Endothelial cell of umbilical vein (primary cell): Measurements from ENCODE around the gene SPRED2. TPM values are rescaled to one million over a fixed set of nuclear protein-coding genes. Genes with fewer than 3 reads are reported as not detected.
A peak's percentile ranks its signal among the peaks of the same experiment; 100 is the strongest.

Source experiments
- BruUV-seq: library from RNA; stranded (reverse); fragments of 400-500 nt; replicated peaks from 2 replicates; lab custom pipeline; 2021; lab: Mats Ljungman, UMichigan
- CTCF ChIA-PET: fragments of 300-600, 350-600 bp; sonication (Branson Sonifier 250); formaldehyde crosslinking; loops from one replicate; lab custom pipeline; 2021; ENCODE audit warnings: antibody characterized with exemption, inconsistent platforms; lab: Charles Lee
- POLR2A ChIA-PET: fragments of 300-600, 350-600 bp; sonication (Branson Sonifier 250); formaldehyde crosslinking; loops from one replicate; lab custom pipeline; 2021; ENCODE audit warnings: antibody characterized with exemption, inconsistent platforms; lab: Charles Lee
- DNase-seq: peaks from one replicate; pipeline ENCODE4 v3.0.0-alpha.2; 2011; ENCODE audit warnings: low read depth, low spot score
- FAIRE-seq: peaks from 2 replicates; lab custom pipeline; 2011; peaks lifted over from hg19 to GRCh38; lab: Jason Lieb, UNC
- H2AFZ ChIP-seq: 2 replicates; pipeline ENCODE4 v1.6.0; 2012; ENCODE audit warnings: low read depth, low read length, control low read depth, inconsistent platforms
- H3K27ac ChIP-seq: 2 replicates; pipeline ENCODE4 v1.5.1; 2011; ENCODE audit warnings: low read depth, mild to moderate bottlenecking, control low read depth, low read length, moderate library complexity; ENCODE audit not compliant: insufficient read depth
- H3K27me3 ChIP-seq, 2 experiments: 2 replicates each; pipeline versions ENCODE4 v1.6.0 to v1.6.1; 2011; ENCODE audit warnings: low read length in 2 of 2, mixed read lengths in 1 of 2; ENCODE audit not compliant: control insufficient read depth in 2 of 2, insufficient read depth in 2 of 2
- H3K36me3 ChIP-seq, 2 experiments: 2 replicates in 1 of 2; 3 replicates in 1 of 2; pipeline ENCODE4 v1.5.1; 2011; ENCODE audit warnings: low read length in 2 of 2, mild to moderate bottlenecking in 1 of 2, moderate library complexity in 1 of 2; ENCODE audit not compliant: control insufficient read depth in 2 of 2, insufficient read depth in 2 of 2; ENCODE audit errors: extremely low read depth in 1 of 2
- H3K4me1 ChIP-seq: 3 replicates; pipeline ENCODE4 v1.5.1; 2011; ENCODE audit warnings: mild to moderate bottlenecking, low read length; ENCODE audit not compliant: control insufficient read depth, insufficient read depth; ENCODE audit errors: extremely low read depth
- H3K4me2 ChIP-seq: 2 replicates; pipeline ENCODE4 v1.6.1; 2011; ENCODE audit warnings: low read length, control low read depth, mixed read lengths; ENCODE audit not compliant: insufficient read depth
- H3K4me3 ChIP-seq, 3 experiments: fragments of 200-600 bp in 1 of 3; sonication (generic), shearing (Covaris generic) in 1 of 3; replicated peaks in 1 of 3; 2 replicates each; pipeline ENCODE4 v1.5.1; 2011 to 2016; ENCODE audit warnings: control low read depth in 3 of 3, low read length in 3 of 3, mild to moderate bottlenecking in 2 of 3, inconsistent platforms in 1 of 3, low read depth in 1 of 3, moderate library complexity in 1 of 3; ENCODE audit not compliant: insufficient read depth in 1 of 3
- H3K79me2 ChIP-seq: 2 replicates; pipeline ENCODE4 v1.6.0; 2012; ENCODE audit warnings: low read length, inconsistent platforms; ENCODE audit not compliant: control insufficient read depth, insufficient read depth
- H3K9ac ChIP-seq: replicated peaks from 2 replicates; pipeline ENCODE3; 2011; ENCODE audit warnings: low read length, control low read depth; ENCODE audit not compliant: insufficient read depth; ENCODE audit errors: extremely low read depth
- H3K9me1 ChIP-seq: replicated peaks from 3 replicates; pipeline ENCODE4 v1.6.0; 2011; ENCODE audit warnings: mild to moderate bottlenecking, low read length; ENCODE audit not compliant: control insufficient read depth, insufficient read depth; ENCODE audit errors: extremely low read depth
- H3K9me3 ChIP-seq: replicated peaks from 2 replicates; pipeline ENCODE4 v1.5.1; 2012; ENCODE audit warnings: low read length, inconsistent platforms; ENCODE audit not compliant: control insufficient read depth, insufficient read depth
- H4K20me1 ChIP-seq: replicated peaks from 2 replicates; pipeline ENCODE3; 2011; ENCODE audit warnings: mild to moderate bottlenecking, low read length; ENCODE audit not compliant: control insufficient read depth, insufficient read depth; ENCODE audit errors: extremely low read depth
- EZH2 ChIP-seq: IDR thresholded peaks from 2 replicates; pipeline ENCODE4 v1.6.1; 2012; ENCODE audit warnings: borderline replicate concordance, low read depth, mild to moderate bottlenecking, moderate library complexity, low read length, inconsistent platforms; ENCODE audit not compliant: severe bottlenecking
- FOS ChIP-seq: IDR thresholded peaks from 2 replicates; pipeline ENCODE4 v1.6.1; 2011; ENCODE audit warnings: mild to moderate bottlenecking, low read length, moderate library complexity, borderline replicate concordance; ENCODE audit not compliant: insufficient read depth
- GATA2 ChIP-seq: IDR thresholded peaks from 2 replicates; pipeline ENCODE4 v1.7.0; 2011; ENCODE audit warnings: low read depth, mild to moderate bottlenecking, moderate library complexity, mixed read lengths, low read length; ENCODE audit not compliant: insufficient read length, insufficient read depth
- JUN ChIP-seq: IDR thresholded peaks from 2 replicates; pipeline ENCODE4 v1.6.1; 2011; ENCODE audit warnings: borderline replicate concordance, low read depth; ENCODE audit not compliant: insufficient read length, insufficient read depth
- MAX ChIP-seq: IDR thresholded peaks from 2 replicates; pipeline ENCODE4 v1.6.1; 2011; ENCODE audit not compliant: insufficient read depth, insufficient read length
- MYC ChIP-seq: IDR thresholded peaks from one replicate; pipeline ENCODE4 v1.6.1; 2011; ENCODE audit warnings: mild to moderate bottlenecking, low read depth, low read length
- POLR2A ChIP-seq: IDR thresholded peaks from 2 replicates; pipeline ENCODE4 v1.6.1; 2012; ENCODE audit warnings: low read depth, mild to moderate bottlenecking, control low read depth, low read length
- POLR2AphosphoS5 ChIP-seq: IDR thresholded peaks from 2 replicates; pipeline ENCODE4 v1.6.1; 2012; ENCODE audit warnings: low read depth, mild to moderate bottlenecking, control low read depth, low read length, moderate library complexity; ENCODE audit not compliant: insufficient read depth
- dilution Hi-C: fragments of 300-500 bp; cut with MboI; formaldehyde crosslinking; loops from one replicate; pipeline ENCODE4 v1.15.0; 2019; ENCODE audit warnings: low sequenced_read_pairs; ENCODE audit not compliant: extremely low pct_ligation_motif_present
- intact Hi-C: fragments of 100-400 bp; cut with micrococcal nuclease; formaldehyde crosslinking; loops from one replicate; pipeline ENCODE4 v1.10.0; 2022
- polyA plus RNA-seq, 4 experiments: library from polyadenylated mRNA; depleted of rRNA in 3 of 4; stranded (reverse) in 3 of 4; unstranded in 1 of 4; fragments of >200 nt; gene quantifications; 2 replicates each; pipeline versions ENCODE4 v1.2.1 to v1.2.3, GENCODE V29; 2011 to 2012; ENCODE audit warnings: missing spikeins in 1 of 4
- total RNA-seq: library from RNA; stranded (reverse); gene quantifications from 2 replicates; pipeline ENCODE4 v1.2.3, GENCODE V29; 2021
- TF ChIP-seq, protein P1 (sequence below), 2 donors: IDR thresholded peaks; 1 replicate in 1 of 2; 2 replicates in 1 of 2; pipeline ENCODE4 v1.5.1; 2011; ENCODE audit warnings: low read length in 2 of 2, mild to moderate bottlenecking in 2 of 2, moderate library complexity in 2 of 2, control low read depth in 1 of 2, inconsistent platforms in 1 of 2, low read depth in 1 of 2; ENCODE audit not compliant: insufficient read depth in 1 of 2; ENCODE audit errors: extremely low read depth in 1 of 2

Gene SPRED2
- total and polyA plus RNA-seq, 2 donors (not counting 3 experiments of a cell fraction or from before 2014, with no cell fraction given), result 3.6 to 9.6 TPM

GRCh38 chr2:65350651-65351056, 81.7 kb downstream of the SPRED2 start:
- Histone ChIP-seq H4K20me1 (peaks cover 3% of the 10 kb centered on the region), H3K4me2 (no peak overlapping the region), H3K9me1 (no peaks in the 10 kb centered on the region), H3K27ac (no peak overlapping the region), H3K9me3 (no peaks in the 10 kb centered on the region), H2AFZ (no peak overlapping the region), H3K79me2 (no peaks in the 10 kb centered on the region), H3K4me3 (no peak overlapping the region), H3K36me3 (no peaks in the 10 kb centered on the region), H3K9ac (no peak overlapping the region), H3K4me1 (peaks cover 9% of the 10 kb centered on the region), H3K27me3 (peaks cover 0 to 4% of the 10 kb centered on the region in 2 experiments)
- FAIRE-seq (no peak), DNase-seq (no peak)
- dilution Hi-C loops, result no loop called here
- TF ChIP-seq, protein P1, sequence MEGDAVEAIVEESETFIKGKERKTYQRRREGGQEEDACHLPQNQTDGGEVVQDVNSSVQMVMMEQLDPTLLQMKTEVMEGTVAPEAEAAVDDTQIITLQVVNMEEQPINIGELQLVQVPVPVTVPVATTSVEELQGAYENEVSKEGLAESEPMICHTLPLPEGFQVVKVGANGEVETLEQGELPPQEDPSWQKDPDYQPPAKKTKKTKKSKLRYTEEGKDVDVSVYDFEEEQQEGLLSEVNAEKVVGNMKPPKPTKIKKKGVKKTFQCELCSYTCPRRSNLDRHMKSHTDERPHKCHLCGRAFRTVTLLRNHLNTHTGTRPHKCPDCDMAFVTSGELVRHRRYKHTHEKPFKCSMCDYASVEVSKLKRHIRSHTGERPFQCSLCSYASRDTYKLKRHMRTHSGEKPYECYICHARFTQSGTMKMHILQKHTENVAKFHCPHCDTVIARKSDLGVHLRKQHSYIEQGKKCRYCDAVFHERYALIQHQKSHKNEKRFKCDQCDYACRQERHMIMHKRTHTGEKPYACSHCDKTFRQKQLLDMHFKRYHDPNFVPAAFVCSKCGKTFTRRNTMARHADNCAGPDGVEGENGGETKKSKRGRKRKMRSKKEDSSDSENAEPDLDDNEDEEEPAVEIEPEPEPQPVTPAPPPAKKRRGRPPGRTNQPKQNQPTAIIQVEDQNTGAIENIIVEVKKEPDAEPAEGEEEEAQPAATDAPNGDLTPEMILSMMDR (IDR thresholded peaks at IDR 0.05; ENCODE audit: extremely low read depth in 1 of 2, insufficient read depth in 1 of 2, low read depth in 1 of 2, low read length in 2 of 2), result peak; percentile 21 to 26
- TF ChIP-seq POLR2A (no peak), MAX (no peak), FOS (no peak)
- POLR2A ChIA-PET, result no interaction called here
- CTCF ChIA-PET, result interaction anchor here (1.1 to 1.5 kb wide), 5 partner anchors 16 to 86 kb away, joined by 3 to 6 read pairs (median 3); partner anchors contain the start of gene SPRED2
- BruUV-seq, result no TSS peak
- intact Hi-C loops, result loop anchor here (5.0 kb wide), 1 partner anchor 38 kb away; no protein-coding TSS in a partner anchor

- no peak overlapping the region for H3K27ac ChIP-seq
- no peaks in the 10 kb centered on the region for H3K36me3 ChIP-seq
- intact Hi-C loops, result loop anchor here (5.0 kb wide), 1 partner anchor 38 kb away; no protein-coding TSS in a partner anchor
- ChIA-PET POLR2A (no interaction called here), CTCF (interaction anchor here (0.7 to 1.5 kb wide), 7 partner anchors 10 to 85 kb away, joined by 3 to 6 read pairs (median 3); partner anchors contain the start of gene SPRED2)
- DNase-seq (peak; percentile 71), FAIRE-seq (peak; percentile 93)
- H2AFZ ChIP-seq, result no peak overlapping the region
- no peaks in the 10 kb centered on the region for H3K9me3 ChIP-seq
- H3K4me3 ChIP-seq, result no peak overlapping the region
- H4K20me1 ChIP-seq, result peaks cover 3% of the 10 kb centered on the region
- dilution Hi-C loops, result no loop called here
- no TSS peak for BruUV-seq
- H3K79me2 ChIP-seq, result no peaks in the 10 kb centered on the region
- peaks cover 9% of the 10 kb centered on the region for H3K4me1 ChIP-seq
- H3K4me2 ChIP-seq, result no peak overlapping the region
- TF ChIP-seq EZH2, result no peak
- no peak for TF ChIP-seq MAX
- TF ChIP-seq MYC, result no peak
- no peak for TF ChIP-seq POLR2A
- TF ChIP-seq JUN, result no peak
- TF ChIP-seq, protein P1 (IDR thresholded peaks at IDR 0.05; ENCODE audit: extremely low read depth in 1 of 2, insufficient read depth in 1 of 2, low read depth in 1 of 2, low read length in 2 of 2), result no peak
- no peak for TF ChIP-seq POLR2AphosphoS5
- TF ChIP-seq GATA2, result no peak
- TF ChIP-seq FOS, result no peak
- H3K27me3 ChIP-seq, result peaks cover 0 to 4% of the 10 kb centered on the region in 2 experiments
- no peak overlapping the region for H3K9ac ChIP-seq
- H3K9me1 ChIP-seq, result no peaks in the 10 kb centered on the region
These were observed 82.5 kb downstream of the SPRED2 start for GRCh38 chr2:65349863-65350262.
